Memory B cell (primary cell): ENCODE measurements around the gene ANKRD11.

Experiments used
- ATAC-seq: fragments of 150-1000 bp; cut with Tn5 transposase; 2 replicates; pipeline ENCODE4 v1.10.0; 2021; ENCODE audit warnings: low read depth, mild to moderate bottlenecking, moderate library complexity
- DNase-seq, 2 donors: peaks; one replicate each; pipeline ENCODE4 v3.0.0; 2022; ENCODE audit warnings: low spot score in 2 of 2
- H3K27ac Mint-ChIP-seq: one replicate; pipeline ENCODE4 v1.8.0; 2022; ENCODE audit warnings: mild to moderate bottlenecking, moderate library complexity, mixed read lengths
- H3K27me3 Mint-ChIP-seq: one replicate; pipeline ENCODE4 v1.8.0; 2022; ENCODE audit warnings: mixed read lengths
- H3K36me3 Mint-ChIP-seq: one replicate; pipeline ENCODE4 v1.8.0; 2022; ENCODE audit warnings: mild to moderate bottlenecking, mixed read lengths
- H3K4me1 Mint-ChIP-seq: one replicate; pipeline ENCODE4 v1.8.0; 2022; ENCODE audit warnings: mixed read lengths
- H3K4me3 Mint-ChIP-seq: one replicate; pipeline ENCODE4 v1.8.0; 2022; ENCODE audit warnings: mild to moderate bottlenecking, moderate library complexity, mixed read lengths
- H3K9me3 Mint-ChIP-seq: one replicate; pipeline ENCODE4 v1.8.0; 2022; ENCODE audit warnings: mixed read lengths

The ANKRD11 gene

GRCh38 chr16:89325861-89326471, 164.4 kb downstream of the ANKRD11 start:
- peak overlapping the region; percentile 17 for H3K27ac Mint-ChIP-seq
- H3K36me3 Mint-ChIP-seq, result peaks cover 2% of the 10 kb centered on the region
- H3K27me3 Mint-ChIP-seq, result no peaks in the 10 kb centered on the region
- DNase-seq (no peak), ATAC-seq (peak; percentile 73)
- H3K9me3 Mint-ChIP-seq, result no peaks in the 10 kb centered on the region
- peak overlapping the region; percentile 46 for H3K4me3 Mint-ChIP-seq
- H3K4me1 Mint-ChIP-seq, result peaks cover 49% of the 10 kb centered on the region

GRCh38 chr16:89324056-89325010, 166.0 kb downstream of the ANKRD11 start:
- ATAC-seq (no peak), DNase-seq (no peak)
- Mint-ChIP-seq H3K4me1 (peaks cover 56% of the 10 kb centered on the region), H3K36me3 (peaks cover 2% of the 10 kb centered on the region), H3K27me3 (no peaks in the 10 kb centered on the region), H3K27ac (no peak overlapping the region), H3K4me3 (no peak overlapping the region), H3K9me3 (no peaks in the 10 kb centered on the region)

- peaks cover 2% of the 10 kb centered on the region for H3K36me3 Mint-ChIP-seq
- DNase-seq, result no peak
- H3K9me3 Mint-ChIP-seq, result no peaks in the 10 kb centered on the region
- no peak overlapping the region for H3K4me3 Mint-ChIP-seq
- H3K4me1 Mint-ChIP-seq, result peaks cover 64% of the 10 kb centered on the region
- no peak overlapping the region for H3K27ac Mint-ChIP-seq
- ATAC-seq, result no peak
- no peaks in the 10 kb centered on the region for H3K27me3 Mint-ChIP-seq
Observed at GRCh38 chr16:89323120-89323960, 167.0 kb downstream of the ANKRD11 start.

GRCh38 chr16:89322321-89323119, 167.8 kb downstream of the ANKRD11 start:
- peaks cover 4% of the 10 kb centered on the region for H3K36me3 Mint-ChIP-seq
- ATAC-seq (no peak), DNase-seq (no peak)
- H3K27ac Mint-ChIP-seq, result no peak overlapping the region
- H3K9me3 Mint-ChIP-seq, result no peaks in the 10 kb centered on the region
- H3K4me1 Mint-ChIP-seq, result peaks cover 68% of the 10 kb centered on the region
- no peaks in the 10 kb centered on the region for H3K27me3 Mint-ChIP-seq
- no peak overlapping the region for H3K4me3 Mint-ChIP-seq

- Mint-ChIP-seq H3K36me3 (peaks cover 4% of the 10 kb centered on the region), H3K4me3 (peak overlapping the region; percentile 71)
Observed at GRCh38 chr16:89320782-89321501, 169.4 kb downstream of the ANKRD11 start.

GRCh38 chr16:89319886-89320781, 170.2 kb downstream of the ANKRD11 start:
- peak; percentile 38 for ATAC-seq
- peaks cover 72% of the 10 kb centered on the region for H3K4me1 Mint-ChIP-seq

More at GRCh38 chr16:89320782-89321501, 169.4 kb downstream of the ANKRD11 start:
- H3K9me3 Mint-ChIP-seq, result no peaks in the 10 kb centered on the region
- peaks cover 71% of the 10 kb centered on the region for H3K4me1 Mint-ChIP-seq
- no peaks in the 10 kb centered on the region for H3K27me3 Mint-ChIP-seq
- DNase-seq (no peak), ATAC-seq (no peak)
- no peak overlapping the region for H3K27ac Mint-ChIP-seq

GRCh38 chr16:89319631-89319885, 170.8 kb downstream of the ANKRD11 start:
- DNase-seq (no peak), ATAC-seq (no peak)
- Mint-ChIP-seq H3K27me3 (no peaks in the 10 kb centered on the region), H3K4me1 (peaks cover 71% of the 10 kb centered on the region), H3K27ac (no peak overlapping the region), H3K36me3 (peaks cover 4% of the 10 kb centered on the region), H3K4me3 (no peak overlapping the region), H3K9me3 (no peaks in the 10 kb centered on the region)

More at GRCh38 chr16:89319886-89320781, 170.2 kb downstream of the ANKRD11 start:
- peaks cover 4% of the 10 kb centered on the region for H3K36me3 Mint-ChIP-seq
- DNase-seq, result no peak
- no peaks in the 10 kb centered on the region for H3K27me3 Mint-ChIP-seq
- H3K27ac Mint-ChIP-seq, result peak overlapping the region; percentile 45
- H3K4me3 Mint-ChIP-seq, result peak overlapping the region; percentile 71
- no peaks in the 10 kb centered on the region for H3K9me3 Mint-ChIP-seq

- Mint-ChIP-seq H3K27ac (peak overlapping the region; percentile 41), H3K4me1 (peaks cover 74% of the 10 kb centered on the region)
- no peak for ATAC-seq
Observed at GRCh38 chr16:89318871-89319630, 171.3 kb downstream of the ANKRD11 start.

GRCh38 chr16:89318430-89318758, 172.0 kb downstream of the ANKRD11 start:
- no peaks in the 10 kb centered on the region for H3K9me3 Mint-ChIP-seq
- H3K27me3 Mint-ChIP-seq, result no peaks in the 10 kb centered on the region
- H3K4me1 Mint-ChIP-seq, result peaks cover 74% of the 10 kb centered on the region
- H3K36me3 Mint-ChIP-seq, result peaks cover 4% of the 10 kb centered on the region
- no peak overlapping the region for H3K4me3 Mint-ChIP-seq
- ATAC-seq, result no peak
- peak overlapping the region; percentile 41 for H3K27ac Mint-ChIP-seq
- DNase-seq, result no peak

More at GRCh38 chr16:89318871-89319630, 171.3 kb downstream of the ANKRD11 start:
- Mint-ChIP-seq H3K36me3 (peaks cover 4% of the 10 kb centered on the region), H3K27me3 (no peaks in the 10 kb centered on the region), H3K4me3 (no peak overlapping the region), H3K9me3 (no peaks in the 10 kb centered on the region)
- DNase-seq, result no peak

GRCh38 chr16:89317729-89318429, 172.5 kb downstream of the ANKRD11 start:
- Mint-ChIP-seq H3K4me3 (peak overlapping the region; percentile 56), H3K27ac (peak overlapping the region; percentile 78), H3K36me3 (peaks cover 4% of the 10 kb centered on the region), H3K4me1 (peaks cover 75% of the 10 kb centered on the region), H3K27me3 (no peaks in the 10 kb centered on the region), H3K9me3 (no peaks in the 10 kb centered on the region)
- no peak for DNase-seq
- ATAC-seq, result no peak

GRCh38 chr16:89317101-89317671, 173.2 kb downstream of the ANKRD11 start:
- DNase-seq (no peak), ATAC-seq (no peak)
- H3K9me3 Mint-ChIP-seq, result no peaks in the 10 kb centered on the region
- H3K4me3 Mint-ChIP-seq, result peak overlapping the region; percentile 30
- H3K27ac Mint-ChIP-seq, result peak overlapping the region; percentile 78
- H3K36me3 Mint-ChIP-seq, result peaks cover 5% of the 10 kb centered on the region
- H3K4me1 Mint-ChIP-seq, result peaks cover 73% of the 10 kb centered on the region
- no peaks in the 10 kb centered on the region for H3K27me3 Mint-ChIP-seq
